HG02973 (cell line): ENCODE measurements around the gene SRRM2.

Source experiments
- ATAC-seq: cut with Tn5 transposase; IDR thresholded peaks from one replicate; pipeline ENCODE4 v1.9.1; 2021; ENCODE audit warnings: moderate library complexity; ENCODE audit not compliant: unreplicated experiment

The SRRM2 gene

DNA sequence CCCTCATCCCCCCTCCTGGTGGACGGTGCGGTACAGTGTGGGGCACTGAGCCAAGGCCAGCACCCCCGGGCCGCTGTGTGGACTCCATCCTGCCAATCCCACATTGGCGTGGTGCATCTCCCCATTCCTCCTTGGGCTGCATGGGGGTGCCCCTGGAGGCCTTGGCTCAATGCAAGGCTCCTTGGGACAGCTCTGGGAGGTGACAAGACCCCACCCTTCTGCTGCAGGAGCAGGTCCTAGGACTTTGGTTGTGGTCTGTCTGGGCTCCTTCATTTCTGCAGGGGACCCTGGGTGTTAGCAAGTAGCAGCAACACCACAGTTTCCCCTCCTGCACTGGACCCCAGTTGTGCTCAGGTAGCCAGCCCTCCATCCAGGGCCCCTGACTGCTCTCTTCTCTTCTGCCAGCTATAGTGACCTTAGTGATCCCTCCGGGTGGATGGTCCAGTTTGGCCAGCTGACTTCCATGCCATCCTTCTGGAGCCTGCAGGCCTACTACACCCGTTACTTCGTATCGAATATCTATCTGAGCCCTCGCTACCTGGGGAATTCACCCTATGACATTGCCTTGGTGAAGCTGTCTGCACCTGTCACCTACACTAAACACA, 65.9 kb downstream of the SRRM2 start:
- no peak for ATAC-seq

DNA sequence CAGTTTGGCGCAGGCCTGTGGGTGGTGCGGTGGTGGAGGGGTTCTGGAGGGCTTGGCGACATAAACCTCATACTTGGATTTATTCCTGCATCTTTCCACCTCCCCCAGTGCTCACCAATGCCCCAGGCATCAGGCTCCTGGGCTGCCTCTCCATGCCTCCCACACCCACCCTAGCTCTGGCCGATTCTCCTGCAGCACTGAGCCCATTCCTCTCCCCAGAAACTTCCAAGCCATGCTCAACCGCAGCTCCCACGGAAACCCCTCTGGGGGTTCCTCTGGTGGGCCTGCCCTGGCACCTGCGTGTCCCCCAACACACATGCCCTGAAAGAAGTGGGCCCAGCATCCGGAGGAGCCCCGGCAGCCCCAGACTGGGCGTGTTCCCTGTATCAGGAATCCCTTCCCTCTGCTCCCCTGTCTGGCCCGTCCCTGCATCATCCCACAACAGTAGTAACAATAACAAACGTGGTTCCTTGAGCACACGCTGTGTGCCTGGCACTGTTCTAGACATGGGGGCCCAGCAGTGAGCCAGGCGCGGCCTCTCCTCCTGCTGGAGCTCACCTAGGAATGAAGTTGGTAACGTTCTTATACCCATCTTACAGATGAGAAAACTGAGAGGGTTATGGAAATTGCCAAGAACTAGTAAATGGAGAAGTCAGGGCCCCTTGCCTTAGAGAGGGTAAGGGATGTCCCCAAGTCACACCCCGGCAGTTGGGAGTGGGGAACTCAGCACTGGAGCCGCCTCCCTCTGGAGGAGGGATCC, 66.9 kb downstream of the SRRM2 start:
- ATAC-seq: no peak

DNA sequence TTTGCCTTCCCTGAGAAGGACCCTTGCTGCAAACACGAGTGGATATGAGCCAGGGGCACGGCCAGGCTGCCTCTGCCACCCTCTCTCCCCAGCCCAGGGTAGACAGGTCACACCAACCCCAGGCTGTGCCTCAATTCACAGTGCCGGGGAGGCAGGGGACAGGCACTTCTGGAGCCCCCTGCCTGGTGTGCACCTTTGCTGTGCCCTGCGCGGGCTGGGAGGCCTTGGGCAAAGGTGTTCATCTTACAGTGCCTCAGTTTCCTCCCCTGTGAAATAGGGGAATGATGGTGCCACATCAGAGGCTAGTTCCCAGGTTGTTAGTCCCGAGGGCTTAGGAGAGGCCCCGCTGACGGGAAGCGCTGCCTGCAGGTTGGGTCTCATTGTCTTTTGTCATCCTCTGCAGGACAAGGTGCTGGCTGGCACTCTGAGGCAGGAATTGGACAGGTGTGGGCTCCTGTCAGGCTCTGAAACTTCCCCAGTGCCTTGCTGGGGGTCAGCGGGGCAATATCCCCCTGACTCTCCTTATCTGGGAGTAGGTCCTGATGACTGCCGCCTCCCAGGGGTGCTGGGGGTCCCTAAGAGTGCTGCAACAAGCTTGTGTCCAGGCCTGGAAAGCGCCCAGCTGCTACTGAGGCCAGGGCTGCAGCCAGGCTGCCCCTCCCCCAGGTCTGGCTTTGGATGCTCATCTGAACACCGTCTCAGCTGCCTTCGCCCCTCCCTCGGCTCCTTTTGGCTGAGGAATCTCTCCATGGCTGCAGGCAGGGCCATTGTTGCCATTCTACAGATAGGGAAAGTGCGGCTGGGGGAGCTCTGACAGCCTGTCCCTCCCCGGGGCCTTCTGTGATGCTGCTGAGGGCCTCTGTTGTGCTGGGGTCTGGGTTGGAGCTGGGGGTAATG, 67.7 kb downstream of the SRRM2 start:
- no peak for ATAC-seq
